ENCODE measurements around the gene DNAAF8.

DNAAF8 gene

DNA sequence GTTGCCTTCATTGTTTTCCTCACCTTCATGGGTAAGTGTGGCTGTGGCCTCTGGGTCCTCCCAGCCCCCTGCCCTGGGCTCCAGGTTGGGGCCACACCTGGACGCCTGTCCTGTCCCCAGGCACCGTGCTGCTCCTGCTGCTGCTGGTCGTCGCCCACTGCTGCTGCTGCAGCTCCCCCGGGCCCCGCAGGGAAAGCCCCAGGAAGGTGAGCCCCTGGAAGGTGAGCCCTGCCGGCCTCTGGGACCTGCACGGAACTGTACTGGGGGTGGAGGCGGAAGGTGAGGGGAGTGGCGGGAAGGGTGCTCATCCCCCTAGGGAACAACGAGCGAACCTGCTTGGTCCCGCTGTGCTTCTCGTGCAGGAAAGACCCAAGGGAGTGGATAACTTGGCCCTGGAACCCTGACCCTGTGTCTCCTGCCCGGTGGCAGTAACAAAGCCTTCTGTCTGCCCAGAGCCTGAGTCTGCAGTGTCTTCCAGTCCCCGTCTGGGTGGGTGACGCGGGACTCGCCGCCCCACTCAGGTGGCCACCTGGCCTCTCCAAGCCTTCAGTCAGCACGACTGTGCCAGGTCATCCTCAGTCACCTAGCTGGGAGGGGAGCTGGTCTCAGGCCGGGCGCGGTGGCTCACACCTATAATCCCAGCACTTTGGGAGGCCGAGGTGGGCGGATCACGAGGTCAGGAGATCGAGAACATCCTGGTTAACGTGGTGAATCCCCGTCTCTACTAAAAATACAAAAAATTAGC lies 61.7 kb downstream of the DNAAF8 start:
- Histone ChIP-seq H3K4me1 (no peaks in the 10 kb centered on the region), H3K36me3 (replicated peaks) (0 out of 2 replicates have a peak, but pooled peaks cover 3% of the 10 kb centered on the region), H3K9me3 (no peaks in the 10 kb centered on the region), H3K27me3 (ENCODE audit: low read depth) (no peaks in the 10 kb centered on the region), H3K4me3 (no peak overlapping the region)
- in situ Hi-C loops (cut with MboI; ENCODE audit: low sequenced_read_pairs): no loop called here
- no peak for DNase-seq (ENCODE audit: low spot score in 2 of 2)

DNA sequence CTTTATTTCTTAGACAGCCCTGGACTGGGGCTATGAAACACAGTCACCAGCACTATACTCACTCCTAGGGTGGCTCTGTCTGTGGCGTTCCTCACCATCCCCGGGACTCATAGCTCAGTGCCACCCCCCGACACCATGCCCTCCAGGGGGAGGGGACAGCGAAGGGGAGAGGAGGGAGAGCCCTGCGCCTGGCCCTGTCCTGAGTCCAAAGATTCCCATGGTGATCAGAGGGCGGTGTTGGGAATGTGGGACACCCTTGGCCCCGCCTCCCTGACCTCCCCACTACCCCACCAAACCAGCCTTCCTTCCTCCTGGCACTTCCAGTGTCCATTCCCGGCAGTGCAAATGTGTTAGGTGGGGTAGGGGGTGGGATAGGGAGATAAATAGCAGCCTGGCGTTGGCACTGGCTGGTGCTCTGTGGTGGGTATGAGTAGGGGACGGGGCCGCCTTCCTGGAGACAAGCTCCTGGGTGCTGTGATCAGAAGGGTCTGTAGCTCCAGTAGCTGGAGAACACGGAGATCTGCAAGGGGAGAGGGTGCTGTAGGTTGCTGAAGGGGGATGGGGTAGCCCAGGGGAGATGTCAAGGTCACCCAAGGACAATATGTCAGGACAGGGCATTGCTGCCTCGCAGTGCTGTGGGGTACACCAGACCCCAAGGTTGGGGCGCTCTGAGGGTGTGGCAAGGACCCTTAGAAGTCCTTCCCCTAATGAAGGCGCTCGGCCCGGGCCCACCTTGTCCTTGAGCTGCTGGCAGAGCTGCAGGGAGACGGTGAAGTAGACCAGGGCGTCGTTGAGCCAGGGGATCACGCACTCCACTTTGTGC lies 62.9 kb downstream of the DNAAF8 start:
- 0 out of 2 replicates have a peak, but pooled peaks cover 3% of the 10 kb centered on the region for H3K36me3 ChIP-seq (replicated peaks)
- no peaks in the 10 kb centered on the region for H3K27me3 ChIP-seq (ENCODE audit: low read depth)
- in situ Hi-C loops (cut with MboI; ENCODE audit: low sequenced_read_pairs): no loop called here
- DNase-seq (ENCODE audit: low spot score in 2 of 2): no peak
- H3K4me1 ChIP-seq: peaks cover 4% of the 10 kb centered on the region; the same call in 1 of the 2 replicates
- no peak overlapping the region for H3K4me3 ChIP-seq
- H3K9me3 ChIP-seq: no peaks in the 10 kb centered on the region

DNA sequence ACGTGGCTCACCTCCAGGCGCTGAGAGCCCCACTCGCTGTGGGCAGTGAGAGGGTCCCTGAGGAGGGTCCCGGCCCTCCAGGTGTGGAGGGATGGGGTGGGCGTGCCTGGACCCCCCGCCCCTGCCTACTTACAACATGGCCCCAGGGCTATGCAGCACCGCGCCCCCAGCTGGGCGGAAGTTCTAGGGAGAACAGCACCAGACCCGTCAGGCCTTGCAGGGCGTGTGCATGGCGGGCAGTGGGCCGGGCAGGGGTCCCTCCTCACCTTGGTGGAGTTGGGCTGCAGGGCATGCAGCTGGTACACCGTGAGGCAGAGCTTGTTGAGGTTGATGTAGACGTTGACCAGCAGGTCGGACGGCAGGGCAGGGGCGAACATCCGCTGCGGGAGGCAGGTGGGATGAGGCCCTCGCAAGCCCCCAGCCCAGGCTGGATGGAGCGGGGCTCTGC lies 63.5 kb downstream of the DNAAF8 start:
- Histone ChIP-seq H3K4me1 (peaks cover 4% of the 10 kb centered on the region; the same call in 1 of the 2 replicates), H3K4me3 (no peak overlapping the region), H3K9me3 (no peaks in the 10 kb centered on the region), H3K27me3 (ENCODE audit: low read depth) (no peaks in the 10 kb centered on the region), H3K36me3 (replicated peaks) (0 out of 2 replicates have a peak, but pooled peaks cover 3% of the 10 kb centered on the region)
- DNase-seq (ENCODE audit: low spot score in 2 of 2): no peak
- in situ Hi-C loops (cut with MboI; ENCODE audit: low sequenced_read_pairs): no loop called here

DNA sequence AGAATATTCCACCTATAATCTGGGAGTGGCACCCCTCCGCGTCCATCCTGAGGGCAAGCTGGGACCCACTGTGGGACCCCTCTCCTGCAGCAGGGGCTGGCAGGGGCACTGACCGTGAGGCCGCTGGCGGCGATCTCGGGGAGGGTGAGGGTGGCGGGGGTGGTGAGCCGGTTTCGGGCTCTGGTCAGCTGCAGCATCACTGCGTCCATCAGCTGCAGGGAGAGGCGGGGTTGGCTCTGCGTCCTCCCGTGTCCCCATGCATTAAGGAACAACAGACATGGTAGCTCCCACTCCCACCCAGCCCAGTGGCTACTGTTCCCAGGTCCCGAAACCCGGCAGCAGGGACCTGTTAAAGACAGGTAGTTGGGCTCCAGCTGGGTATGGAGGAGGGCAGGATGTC lies 64.1 kb downstream of the DNAAF8 start:
- peaks cover 8% of the 10 kb centered on the region for H3K4me1 ChIP-seq
- in situ Hi-C loops (cut with MboI; ENCODE audit: low sequenced_read_pairs): no loop called here

More for the DNA sequence above, 64.1 kb downstream of the DNAAF8 start:
- Histone ChIP-seq H3K27me3 (ENCODE audit: low read depth) (no peaks in the 10 kb centered on the region), H3K4me3 (no peak overlapping the region), H3K36me3 (replicated peaks) (0 out of 2 replicates have a peak, but pooled peaks cover 3% of the 10 kb centered on the region), H3K9me3 (no peaks in the 10 kb centered on the region)
- no peak for DNase-seq (ENCODE audit: low spot score in 2 of 2)
